Ectodermal cell (in vitro differentiated cells): ENCODE results near the gene RAPGEF4.
A peak's percentile ranks its signal among the peaks of the same experiment; 100 is the strongest.

ENCODE experiments used
- H3K27ac ChIP-seq: 2 replicates; pipeline ENCODE4 v1.7.0; 2013; ENCODE audit warnings: mild to moderate bottlenecking, low read depth, low read length; ENCODE audit not compliant: insufficient read depth, poor library complexity, severe bottlenecking
- H3K27me3 ChIP-seq: 2 replicates; pipeline ENCODE4 v1.7.0; 2013; ENCODE audit warnings: mild to moderate bottlenecking, low read length; ENCODE audit not compliant: insufficient read depth, control insufficient read depth, poor library complexity, severe bottlenecking
- H3K36me3 ChIP-seq: one replicate; pipeline ENCODE4 v1.7.0; 2013; ENCODE audit warnings: low read length; ENCODE audit not compliant: control insufficient read depth, insufficient read depth
- H3K4me1 ChIP-seq: one replicate; pipeline ENCODE4 v1.7.0; 2013; ENCODE audit warnings: low read length; ENCODE audit not compliant: control insufficient read depth, insufficient read depth
- H3K4me3 ChIP-seq: 2 replicates; pipeline ENCODE4 v1.7.0; 2013; ENCODE audit warnings: low read depth, low read length, control low read depth; ENCODE audit not compliant: insufficient read depth
- H3K9me3 ChIP-seq: 2 replicates; pipeline ENCODE4 v1.7.0; 2013; ENCODE audit warnings: mild to moderate bottlenecking, low read length, moderate library complexity; ENCODE audit not compliant: control insufficient read depth
- WGBS, 2 experiments: methylation state at CpG; one replicate each; pipeline ENCODE4 v1.1.7; 2013; ENCODE audit warnings: missing lambda C conversion rate in 2 of 2; 5-methylcytosine and 5-hydroxymethylcytosine counted together

Gene RAPGEF4

DNA sequence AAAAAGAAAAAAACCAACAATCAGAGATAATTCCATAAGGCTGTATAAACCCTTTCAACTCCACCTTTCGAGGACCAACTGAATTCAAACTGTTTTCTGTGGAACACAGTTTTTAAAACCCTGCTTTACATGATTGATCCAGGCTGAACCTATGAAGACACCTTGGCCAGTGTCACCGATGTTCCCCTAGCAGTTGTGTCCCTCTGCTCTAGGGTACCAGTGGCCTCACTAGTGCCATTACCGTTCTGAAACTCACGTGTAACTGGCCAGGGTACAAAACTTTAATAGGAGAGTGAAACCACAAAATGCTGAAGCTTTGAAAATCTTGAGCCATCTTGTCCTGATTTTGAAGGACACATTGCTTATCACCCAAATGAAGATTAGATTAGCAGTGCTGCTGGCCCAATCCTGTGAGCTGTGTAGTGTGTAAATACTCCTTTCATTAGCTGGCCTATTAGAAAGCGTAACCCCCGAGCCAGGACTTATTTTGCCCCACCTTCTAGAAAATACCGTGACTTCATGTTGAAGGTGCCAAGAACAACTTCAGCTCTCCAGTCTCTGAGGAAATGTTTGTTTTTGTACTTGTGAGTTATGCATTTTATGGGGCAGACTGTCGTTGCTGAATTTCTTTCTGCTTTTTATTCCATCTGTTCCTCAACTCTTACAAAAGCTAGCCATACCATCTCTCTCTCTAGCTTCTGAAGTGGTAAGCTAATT is 192.2 kb downstream of the RAPGEF4 start:
- Histone ChIP-seq H3K36me3 (no peaks in the 10 kb centered on the region), H3K27me3 (no peaks in the 10 kb centered on the region), H3K4me3 (no peak overlapping the region), H3K9me3 (no peaks in the 10 kb centered on the region), H3K4me1 (peaks cover 16% of the 10 kb centered on the region), H3K27ac (no peak overlapping the region)
- WGBS, 2 experiments: 89 to 90% methylated on average over 7 to 8 of the region's 8 CpGs

DNA sequence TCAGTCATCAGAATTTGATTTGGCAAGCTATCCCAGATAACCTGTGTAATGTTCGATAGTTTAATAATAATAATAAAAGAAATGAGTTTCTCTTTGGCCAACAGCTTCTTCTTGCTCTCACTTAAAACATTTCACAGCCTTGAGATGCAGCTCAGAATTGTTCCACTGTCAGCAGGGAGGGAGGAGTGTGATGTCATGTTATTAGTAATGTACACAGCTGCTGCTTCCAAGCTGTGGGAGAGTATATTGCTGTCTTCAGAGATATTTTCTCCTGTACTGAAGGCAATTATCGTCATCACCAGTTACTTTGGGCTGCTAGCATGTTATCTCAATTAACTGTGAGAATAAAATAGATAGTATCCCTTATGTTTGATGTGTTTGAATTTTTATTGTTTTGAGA is 193.1 kb downstream of the RAPGEF4 start:
- H3K4me3 ChIP-seq: no peak overlapping the region
- no peak overlapping the region for H3K27ac ChIP-seq
- WGBS, 2 experiments: 96% methylated on average over 2 of the region's 2 CpGs; no CpG with 5 or more reads in 1 of the 2 experiments
- H3K9me3 ChIP-seq: no peaks in the 10 kb centered on the region
- no peaks in the 10 kb centered on the region for H3K27me3 ChIP-seq
- no peaks in the 10 kb centered on the region for H3K36me3 ChIP-seq
- H3K4me1 ChIP-seq: peaks cover 16% of the 10 kb centered on the region

DNA sequence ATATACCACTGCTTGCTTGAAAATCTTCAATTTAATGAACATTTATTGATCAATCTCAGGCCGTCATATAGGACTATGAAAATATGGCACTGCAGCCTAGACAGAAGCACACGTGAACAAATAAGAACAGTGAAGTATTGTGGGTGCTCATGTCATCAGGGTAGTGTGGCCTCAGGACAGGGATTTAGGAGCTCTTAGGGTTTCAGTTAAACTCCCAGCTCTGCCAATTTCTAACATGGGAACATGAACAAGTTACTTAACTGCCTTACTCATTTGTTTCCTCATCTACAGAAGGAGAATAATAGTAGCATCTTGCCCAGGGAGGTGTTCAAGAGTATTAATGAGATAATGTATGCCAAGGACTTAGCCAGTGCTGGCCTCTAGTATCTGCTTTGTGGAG is 194.0 kb downstream of the RAPGEF4 start:
- H3K9me3 ChIP-seq: no peaks in the 10 kb centered on the region
- H3K4me3 ChIP-seq: no peak overlapping the region
- no peaks in the 10 kb centered on the region for H3K27me3 ChIP-seq
- H3K36me3 ChIP-seq: no peaks in the 10 kb centered on the region
- 95 to 97% methylated on average over 2 of the region's 2 CpGs for WGBS, 2 experiments
- H3K4me1 ChIP-seq: peaks cover 16% of the 10 kb centered on the region
- no peak overlapping the region for H3K27ac ChIP-seq

DNA sequence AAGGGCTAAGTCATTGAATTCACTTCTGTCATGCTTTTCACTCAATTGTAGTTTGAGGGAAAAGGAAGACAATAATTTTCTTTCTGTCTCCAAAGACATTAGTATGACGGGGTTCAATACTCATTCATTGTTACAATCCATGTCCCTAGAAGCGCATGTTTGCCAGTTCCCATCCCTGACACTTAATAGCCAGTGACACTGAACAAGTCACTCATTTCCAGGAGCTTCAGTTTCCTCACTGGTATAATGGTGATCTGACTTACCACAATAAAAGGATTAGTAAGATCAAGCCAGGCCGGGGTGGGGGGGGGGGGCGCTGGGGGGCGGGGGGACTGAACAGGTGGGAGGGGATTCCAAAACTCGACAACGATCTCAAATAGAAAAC is 195.2 kb downstream of the RAPGEF4 start:
- H3K9me3 ChIP-seq: no peaks in the 10 kb centered on the region
- WGBS, 2 experiments: 59 to 75% methylated on average over 4 of the region's 7 CpGs
- no peak overlapping the region for H3K27ac ChIP-seq
- no peaks in the 10 kb centered on the region for H3K36me3 ChIP-seq
- H3K4me1 ChIP-seq: peaks cover 16% of the 10 kb centered on the region
- no peak overlapping the region for H3K4me3 ChIP-seq
- H3K27me3 ChIP-seq: no peaks in the 10 kb centered on the region

DNA sequence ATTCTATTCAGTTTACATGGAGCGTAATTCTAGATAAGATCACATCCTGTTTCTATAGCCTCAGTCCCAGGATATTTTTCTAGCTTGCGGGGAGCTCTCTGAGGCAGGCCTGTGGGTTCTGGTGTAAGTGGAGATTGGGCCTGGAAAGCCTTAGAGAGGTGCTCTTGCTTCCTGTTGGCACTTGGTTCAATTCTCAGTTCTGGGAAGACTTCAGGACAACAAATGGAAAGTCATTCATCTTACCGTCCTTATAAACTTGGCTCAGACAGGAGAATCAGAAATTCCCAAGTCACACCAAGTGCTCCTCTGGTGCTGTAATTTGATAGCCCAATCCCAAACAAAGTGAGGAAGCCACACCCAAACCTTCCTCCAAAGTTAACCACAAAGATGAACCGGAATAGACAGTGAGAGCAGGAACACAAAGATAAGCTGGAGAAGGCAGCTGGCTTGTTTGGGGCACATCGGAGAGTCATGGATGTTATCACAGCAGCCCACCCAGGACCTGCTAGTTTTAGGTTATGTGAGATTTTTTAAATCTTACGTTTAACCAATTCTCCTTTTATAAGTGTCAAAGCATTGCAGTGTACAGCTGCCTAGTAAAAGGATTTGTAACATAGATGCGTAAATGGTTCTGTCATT is 195.7 kb downstream of the RAPGEF4 start:
- Histone ChIP-seq H3K4me3 (no peak overlapping the region), H3K36me3 (no peaks in the 10 kb centered on the region), H3K27me3 (no peaks in the 10 kb centered on the region), H3K9me3 (no peaks in the 10 kb centered on the region), H3K27ac (peak overlapping the region; percentile 60), H3K4me1 (peaks cover 16% of the 10 kb centered on the region)
- 60 to 64% methylated on average over 6 to 7 of the region's 7 CpGs for WGBS, 2 experiments

DNA sequence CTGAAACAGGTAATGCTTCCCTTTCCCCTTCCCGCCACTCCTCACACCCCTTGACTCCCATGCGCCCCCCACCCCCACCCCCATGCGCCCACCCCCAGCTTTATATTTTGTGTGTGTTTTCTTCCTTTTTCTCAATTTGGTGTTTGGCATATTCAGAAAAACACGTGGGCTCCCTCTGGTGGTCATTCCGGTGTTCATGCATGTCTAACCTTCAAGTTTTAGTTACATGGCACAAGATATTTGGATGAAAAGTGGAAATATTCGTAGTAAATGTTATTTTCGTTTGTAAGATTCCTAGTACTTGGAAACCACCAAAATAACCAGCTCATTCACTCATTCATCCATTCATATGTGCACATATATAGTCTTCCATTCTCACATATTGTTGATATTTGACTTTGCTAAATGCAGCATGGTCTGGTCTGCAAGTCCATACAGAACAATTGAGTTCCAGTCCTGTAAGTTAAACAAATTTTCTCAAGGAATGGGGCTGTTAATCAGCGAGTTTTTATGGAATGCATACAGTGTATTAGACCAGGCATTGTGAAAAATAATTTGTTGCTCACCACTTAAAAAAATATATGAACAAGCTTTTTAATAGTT is 196.4 kb downstream of the RAPGEF4 start:
- WGBS, 2 experiments: 0 to 20% methylated on average over 3 to 5 of the region's 8 CpGs
- no peaks in the 10 kb centered on the region for H3K9me3 ChIP-seq
- no peak overlapping the region for H3K4me3 ChIP-seq
- H3K27ac ChIP-seq: no peak overlapping the region
- peaks cover 16% of the 10 kb centered on the region for H3K4me1 ChIP-seq
- no peaks in the 10 kb centered on the region for H3K36me3 ChIP-seq
- H3K27me3 ChIP-seq: no peaks in the 10 kb centered on the region

DNA sequence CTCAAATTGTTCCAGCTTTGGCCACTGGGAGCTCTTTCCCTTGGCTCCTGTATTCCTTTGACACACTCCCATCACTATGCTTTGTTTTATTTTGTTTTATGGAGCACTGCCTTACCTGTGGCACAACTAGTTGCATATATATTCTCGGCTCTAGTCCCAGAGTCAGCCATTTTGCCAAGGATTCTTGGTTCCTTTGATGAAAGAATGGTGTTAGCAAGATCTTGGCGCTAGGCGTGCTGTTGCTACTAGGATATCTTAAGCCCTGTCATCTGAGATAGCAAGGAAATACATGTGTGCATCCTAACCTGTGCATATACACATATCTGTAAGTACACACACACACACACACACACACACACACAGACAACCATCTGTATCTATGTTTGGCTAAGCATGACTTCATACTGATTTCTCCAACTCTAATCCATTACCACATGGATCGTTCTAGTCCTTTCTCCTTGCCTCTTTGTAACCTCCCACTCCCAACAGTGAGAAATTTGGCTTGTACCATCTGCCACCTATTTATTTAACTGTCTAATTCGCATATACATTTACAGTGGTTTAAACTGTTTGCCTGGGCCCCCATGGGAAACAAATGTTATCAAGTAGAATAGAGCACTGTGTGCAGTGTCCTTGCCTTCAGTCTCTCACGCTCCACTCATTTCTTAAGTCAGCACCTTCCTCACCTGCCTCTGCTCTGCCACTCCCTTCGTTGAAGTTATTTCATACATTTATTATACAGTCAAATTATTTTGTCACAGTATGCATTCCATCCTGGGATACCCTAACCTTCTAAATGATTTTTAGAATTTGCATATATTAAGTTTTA is 202.5 kb downstream of the RAPGEF4 start:
- WGBS, 2 experiments: 88 to 95% methylated on average over 7 of the region's 7 CpGs
- Histone ChIP-seq H3K9me3 (no peaks in the 10 kb centered on the region), H3K27ac (no peak overlapping the region), H3K4me1 (no peaks in the 10 kb centered on the region), H3K4me3 (no peak overlapping the region), H3K36me3 (no peaks in the 10 kb centered on the region), H3K27me3 (no peaks in the 10 kb centered on the region)

DNA sequence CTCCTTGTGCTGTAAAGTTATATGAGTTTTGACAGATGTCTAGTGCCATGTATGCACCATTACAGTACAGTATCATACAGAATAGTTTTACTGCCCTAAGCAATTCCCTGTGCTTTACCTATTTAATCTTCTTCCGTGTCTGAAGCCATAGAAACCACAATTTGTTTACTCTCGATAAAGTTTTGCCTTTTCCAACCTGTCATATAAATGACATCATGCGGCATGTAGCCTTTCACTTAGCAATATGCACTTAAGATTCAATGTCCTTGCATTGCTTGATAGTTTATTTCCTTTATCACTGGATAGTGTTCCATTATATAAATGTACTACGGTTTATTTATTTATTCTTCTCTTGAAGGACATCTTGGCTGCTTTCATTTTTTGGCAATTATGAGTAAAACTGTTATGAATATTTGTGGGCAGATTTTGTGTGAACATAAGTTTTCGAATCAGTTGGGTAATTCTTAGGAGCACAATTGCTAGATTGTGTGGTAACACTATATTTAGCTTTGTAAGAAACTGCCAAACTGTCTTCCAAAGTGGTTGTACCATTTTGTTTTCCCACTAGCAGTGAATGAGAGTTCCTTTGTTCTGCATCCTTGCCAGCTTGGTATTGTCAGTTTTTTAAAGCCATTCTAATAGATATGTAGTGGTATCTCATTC is 203.2 kb downstream of the RAPGEF4 start:
- WGBS, 2 experiments: 92 to 93% methylated on average over 4 to 5 of the region's 5 CpGs
- Histone ChIP-seq H3K27me3 (no peaks in the 10 kb centered on the region), H3K4me3 (no peak overlapping the region), H3K27ac (no peak overlapping the region), H3K9me3 (no peaks in the 10 kb centered on the region), H3K36me3 (no peaks in the 10 kb centered on the region), H3K4me1 (no peaks in the 10 kb centered on the region)

DNA sequence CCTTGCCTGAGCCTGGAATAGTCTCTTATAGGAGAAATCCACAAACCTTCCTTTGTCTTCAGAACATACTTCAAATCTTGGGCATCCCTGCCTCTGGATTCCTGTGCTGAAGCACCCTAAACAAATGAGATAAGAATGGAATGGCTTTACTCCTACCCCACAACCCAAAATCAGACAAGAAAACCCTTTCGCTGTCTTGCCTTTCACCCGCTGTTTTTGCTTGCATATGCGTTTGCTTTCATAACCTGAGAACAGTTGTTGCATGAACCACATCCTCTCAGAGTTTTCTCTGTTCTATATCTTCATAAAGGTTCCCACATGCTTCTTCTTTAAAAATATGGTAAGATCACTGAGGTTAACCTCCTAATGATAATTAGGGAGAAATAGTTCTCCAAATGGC is 207.9 kb downstream of the RAPGEF4 start:
- no peaks in the 10 kb centered on the region for H3K36me3 ChIP-seq
- no peak overlapping the region for H3K4me3 ChIP-seq
- H3K4me1 ChIP-seq: no peaks in the 10 kb centered on the region
- WGBS, 2 experiments: 90 to 94% methylated on average over 3 of the region's 3 CpGs
- H3K27ac ChIP-seq: no peak overlapping the region
- H3K9me3 ChIP-seq: no peaks in the 10 kb centered on the region
- H3K27me3 ChIP-seq: no peaks in the 10 kb centered on the region
